WTC11 (cell line): ENCODE data around the gene ZNG1B.
"Not testable (repeated sequence)": the region's sequence is repeated elsewhere in the genome, so short reads cannot be mapped to it uniquely, and the experiment has no call there.

ENCODE experiments used
- CBFB ChIP-seq: sonication (generic); formaldehyde crosslinking; IDR thresholded peaks from 2 replicates; pipeline ENCODE4 v1.8.1; 2022; ENCODE audit warnings: mild to moderate bottlenecking, low read depth, missing genetic modification reagents
- GABPB1 ChIP-seq: sonication (generic); formaldehyde crosslinking; IDR thresholded peaks from 2 replicates; pipeline ENCODE4 v1.8.1; 2023; ENCODE audit warnings: mild to moderate bottlenecking, missing genetic modification reagents
- GRHL2 ChIP-seq: fragments of 250-450 bp; sonication (Bioruptor Pico); IDR thresholded peaks from 2 replicates; pipeline ENCODE4 v1.8.0; 2022; ENCODE audit warnings: mild to moderate bottlenecking, moderate library complexity; ENCODE audit not compliant: insufficient replicate concordance, severe bottlenecking
- TP53 ChIP-seq: sonication (generic); formaldehyde crosslinking; IDR thresholded peaks from 2 replicates; pipeline ENCODE4 v1.8.1; 2023; ENCODE audit warnings: mild to moderate bottlenecking, missing genetic modification reagents
- USF1 ChIP-seq: sonication (generic); formaldehyde crosslinking; IDR thresholded peaks from 2 replicates; pipeline ENCODE4 v1.8.0; 2022; ENCODE audit warnings: mild to moderate bottlenecking, missing genetic modification reagents
- ZNF121 ChIP-seq: sonication (generic); formaldehyde crosslinking; IDR thresholded peaks from 2 replicates; pipeline ENCODE4 v1.8.0; 2023; ENCODE audit warnings: missing genetic modification reagents
- ZNF416 ChIP-seq: fragments of 250-450 bp; sonication (Bioruptor Pico); IDR thresholded peaks from 2 replicates; pipeline ENCODE4 v1.9.0; 2021; ENCODE audit warnings: mild to moderate bottlenecking, inconsistent platforms
- TF ChIP-seq, protein P1 (sequence below): sonication (generic); formaldehyde crosslinking; IDR thresholded peaks from 2 replicates; pipeline ENCODE4 v1.8.1; 2022; ENCODE audit warnings: low read depth, missing genetic modification reagents, borderline replicate concordance
- TF ChIP-seq, protein P2 (sequence below): fragments of 200-600 bp; IDR thresholded peaks from 2 replicates; pipeline ENCODE4 v1.8.0; 2022; ENCODE audit warnings: antibody characterized with exemption

- TF ChIP-seq, protein P1, sequence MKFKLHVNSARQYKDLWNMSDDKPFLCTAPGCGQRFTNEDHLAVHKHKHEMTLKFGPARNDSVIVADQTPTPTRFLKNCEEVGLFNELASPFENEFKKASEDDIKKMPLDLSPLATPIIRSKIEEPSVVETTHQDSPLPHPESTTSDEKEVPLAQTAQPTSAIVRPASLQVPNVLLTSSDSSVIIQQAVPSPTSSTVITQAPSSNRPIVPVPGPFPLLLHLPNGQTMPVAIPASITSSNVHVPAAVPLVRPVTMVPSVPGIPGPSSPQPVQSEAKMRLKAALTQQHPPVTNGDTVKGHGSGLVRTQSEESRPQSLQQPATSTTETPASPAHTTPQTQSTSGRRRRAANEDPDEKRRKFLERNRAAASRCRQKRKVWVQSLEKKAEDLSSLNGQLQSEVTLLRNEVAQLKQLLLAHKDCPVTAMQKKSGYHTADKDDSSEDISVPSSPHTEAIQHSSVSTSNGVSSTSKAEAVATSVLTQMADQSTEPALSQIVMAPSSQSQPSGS = not testable (repeated sequence)
- not testable (repeated sequence) for TF ChIP-seq ZNF416, TP53, ZNF121, GRHL2, GABPB1, CBFB, USF1 (CRISPR knock-in tag)
- TF ChIP-seq, protein P2, sequence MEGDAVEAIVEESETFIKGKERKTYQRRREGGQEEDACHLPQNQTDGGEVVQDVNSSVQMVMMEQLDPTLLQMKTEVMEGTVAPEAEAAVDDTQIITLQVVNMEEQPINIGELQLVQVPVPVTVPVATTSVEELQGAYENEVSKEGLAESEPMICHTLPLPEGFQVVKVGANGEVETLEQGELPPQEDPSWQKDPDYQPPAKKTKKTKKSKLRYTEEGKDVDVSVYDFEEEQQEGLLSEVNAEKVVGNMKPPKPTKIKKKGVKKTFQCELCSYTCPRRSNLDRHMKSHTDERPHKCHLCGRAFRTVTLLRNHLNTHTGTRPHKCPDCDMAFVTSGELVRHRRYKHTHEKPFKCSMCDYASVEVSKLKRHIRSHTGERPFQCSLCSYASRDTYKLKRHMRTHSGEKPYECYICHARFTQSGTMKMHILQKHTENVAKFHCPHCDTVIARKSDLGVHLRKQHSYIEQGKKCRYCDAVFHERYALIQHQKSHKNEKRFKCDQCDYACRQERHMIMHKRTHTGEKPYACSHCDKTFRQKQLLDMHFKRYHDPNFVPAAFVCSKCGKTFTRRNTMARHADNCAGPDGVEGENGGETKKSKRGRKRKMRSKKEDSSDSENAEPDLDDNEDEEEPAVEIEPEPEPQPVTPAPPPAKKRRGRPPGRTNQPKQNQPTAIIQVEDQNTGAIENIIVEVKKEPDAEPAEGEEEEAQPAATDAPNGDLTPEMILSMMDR = not testable (repeated sequence)
These were observed 59.0 kb downstream of the ZNG1B start for GRCh38 chr2:113496527-113496926.
